ENCODE measurements around the gene ZYG11B. TPM values are rescaled to one million over a fixed set of nuclear protein-coding genes. Genes with fewer than 3 reads are reported as not detected.

ZYG11B gene
- 21.5 and 26.1 TPM in 2 replicates for polyA plus RNA-seq (2011; rRNA removed)
- polyA minus RNA-seq (2011; rRNA and poly(A)+ RNA removed), result 42.6 and 56.5 TPM in 2 replicates

GRCh38 chr1:52726265-52727113 lies at the start of gene ZYG11B:
ZYG11B (plus strand) TSS chr1:52726453; CDS start chr1:52726654, 201 bp downstream.
- Histone ChIP-seq H3K27ac (ENCODE audit: low read depth, low read length) (peak within 1 kb of the TSS; percentile 11), H3K27me3 (ENCODE audit: control insufficient read depth, insufficient read depth, low read length) (no peaks in the 10 kb centered on the region), H3K4me3 (ENCODE audit: low read depth, low read length) (peak within 1 kb of the TSS; percentile 86), H3K9me3 (ENCODE audit: control insufficient read depth, insufficient read depth, low read length) (no peaks in the 10 kb centered on the region)
- DNase-seq (ENCODE audit: low read depth, low spot score), result peak; percentile 30
- POLR2A ChIA-PET, result interaction anchor here (0.6 to 1.9 kb wide), 4 partner anchors 23 to 671 kb away, joined by 3 to 5 read pairs (median 4); partner anchors contain the start of genes ORC1 and PRPF38A
- no peak for TF ChIP-seq CTCF (IDR thresholded peaks at IDR 0.05; ENCODE audit: low read depth, low read length)
- CTCF ChIA-PET, result interaction anchor here (0.9 kb wide), 1 partner anchor 525 kb away, joined by 3 read pairs; no protein-coding TSS in a partner anchor

GRCh38 chr1:52677076-52677806 lies 49.0 kb upstream of the ZYG11B start:
- DNase-seq (ENCODE audit: low read depth, low spot score), result no peak
- ChIA-PET CTCF (interaction anchor here (0.8 to 1.8 kb wide), 2 partner anchors 9 kb away, joined by 3 to 5 read pairs; no protein-coding TSS in a partner anchor), POLR2A (no interaction called here)
- no peak for TF ChIP-seq CTCF (IDR thresholded peaks at IDR 0.05; ENCODE audit: low read depth, low read length)
- no peaks in the 10 kb centered on the region for H3K9me3 ChIP-seq (ENCODE audit: control insufficient read depth, insufficient read depth, low read length)
- H3K27ac ChIP-seq (ENCODE audit: low read depth, low read length), result no peak overlapping the region
- H3K27me3 ChIP-seq (ENCODE audit: control insufficient read depth, insufficient read depth, low read length), result no peaks in the 10 kb centered on the region
- H3K4me3 ChIP-seq (ENCODE audit: low read depth, low read length), result no peak overlapping the region

- TF ChIP-seq CTCF (IDR thresholded peaks at IDR 0.05; ENCODE audit: low read depth, low read length), result no peak
- Histone ChIP-seq H3K4me3 (ENCODE audit: low read depth, low read length) (no peak overlapping the region), H3K27me3 (ENCODE audit: control insufficient read depth, insufficient read depth, low read length) (no peaks in the 10 kb centered on the region), H3K9me3 (ENCODE audit: control insufficient read depth, insufficient read depth, low read length) (no peaks in the 10 kb centered on the region), H3K27ac (ENCODE audit: low read depth, low read length) (no peak overlapping the region)
- ChIA-PET POLR2A (interaction anchor here (0.7 kb wide), 1 partner anchor 171 kb away, joined by 3 read pairs; no protein-coding TSS in a partner anchor), CTCF (no interaction called here)
- no peak for DNase-seq (ENCODE audit: low read depth, low spot score)
Measured at GRCh38 chr1:52679048-52679447, 47.2 kb upstream of the ZYG11B start.

GRCh38 chr1:52679498-52679897 lies 46.8 kb upstream of the ZYG11B start:
- no peak for DNase-seq (ENCODE audit: low read depth, low spot score)
- POLR2A ChIA-PET, result no interaction called here
- Histone ChIP-seq H3K27ac (ENCODE audit: low read depth, low read length) (no peak overlapping the region), H3K4me3 (ENCODE audit: low read depth, low read length) (no peak overlapping the region), H3K9me3 (ENCODE audit: control insufficient read depth, insufficient read depth, low read length) (no peaks in the 10 kb centered on the region), H3K27me3 (ENCODE audit: control insufficient read depth, insufficient read depth, low read length) (no peaks in the 10 kb centered on the region)
- TF ChIP-seq CTCF (IDR thresholded peaks at IDR 0.05; ENCODE audit: low read depth, low read length), result no peak
- CTCF ChIA-PET, result interaction anchor here (0.7 kb wide), 1 partner anchor 1181 kb away, joined by 4 read pairs; no protein-coding TSS in a partner anchor

Data from AG04450 (cell line).